K562 (cell line): Measurements from ENCODE around the gene FAM83F. TPM values are rescaled to one million over a fixed set of nuclear protein-coding genes. Genes with fewer than 3 reads are reported as not detected.

Experiments
- NFRKB ChIP-seq: fragments of 450-650 bp; IDR thresholded peaks from 2 replicates; pipeline ENCODE4 v1.6.1; 2016; ENCODE audit warnings: low read depth
- SMC3 ChIP-seq: conservative IDR thresholded peaks from 2 replicates; pipeline ENCODE4 v1.6.1; 2011; ENCODE audit warnings: low read depth, low read length, improper control_type of control experiment; ENCODE audit not compliant: insufficient read depth
- TEAD1 ChIP-seq, 2 experiments: fragments of 450-650 bp in 1 of 2; sonication (generic) in 1 of 2; formaldehyde crosslinking; IDR thresholded peaks; 2 replicates each; pipeline versions ENCODE4 v1.4.0 to v1.8.0; 2020 to 2022; ENCODE audit warnings: mild to moderate bottlenecking in 2 of 2, missing genetic modification reagents in 1 of 2
- ZNF282 ChIP-seq: sonication (generic); formaldehyde crosslinking; IDR thresholded peaks from 2 replicates; pipeline ENCODE4 v1.8.1; 2023; ENCODE audit warnings: missing genetic modification reagents
- polyA plus RNA-seq, 8 experiments: library from polyadenylated mRNA; depleted of rRNA in 4 of 8; stranded (reverse) in 5 of 8; unstranded in 3 of 8; fragments of >200 nt; fragmentation: Nextera tagmentation in 2 of 8; fragmentation: Illumina TruSeq in 1 of 8; extraction: Ambion mirVana in 2 of 8; extraction: Trizol in 1 of 8; gene quantifications; 2 replicates each; pipeline versions ENCODE4 v1.2.1 to v1.2.3, GENCODE V29; 2011 to 2014; ENCODE audit warnings: inconsistent platforms in 1 of 8, missing spikeins in 1 of 8
- total RNA-seq, 7 experiments: library from RNA; depleted of rRNA in 6 of 7; stranded (reverse); fragments of >200 nt in 6 of 7; fragmentation: Illumina TruSeq in 2 of 7; extraction: Trizol in 2 of 7; gene quantifications; 2 replicates each; pipeline versions ENCODE4 v1.2.1 to v1.2.3, GENCODE V29; 2011 to 2021; ENCODE audit warnings: low replicate concordance in 1 of 7
- TF ChIP-seq, protein P1 (sequence below): sonication (generic); formaldehyde crosslinking; IDR thresholded peaks from 2 replicates; pipeline ENCODE4 v1.8.1; 2023; ENCODE audit warnings: mild to moderate bottlenecking, missing genetic modification reagents
- TF ChIP-seq, protein P2 (sequence below): fragments of 450-650 bp; IDR thresholded peaks from 2 replicates; pipeline ENCODE4 v1.7.1; 2018; ENCODE audit warnings: mild to moderate bottlenecking, low read depth; ENCODE audit not compliant: partially characterized antibody
- TF ChIP-seq, protein P3 (sequence below): sonication (generic); formaldehyde crosslinking; IDR thresholded peaks from 2 replicates; pipeline ENCODE4 v1.8.0; 2022; ENCODE audit warnings: mild to moderate bottlenecking, missing genetic modification reagents

FAM83F gene
- total and polyA plus RNA-seq, 9 of the 15 experiments (the other 6 are each of a cell fraction or from before 2014, with no cell fraction given): under 0.01 to 0.13 (median 0.04) TPM; not detected in 1

DNA sequence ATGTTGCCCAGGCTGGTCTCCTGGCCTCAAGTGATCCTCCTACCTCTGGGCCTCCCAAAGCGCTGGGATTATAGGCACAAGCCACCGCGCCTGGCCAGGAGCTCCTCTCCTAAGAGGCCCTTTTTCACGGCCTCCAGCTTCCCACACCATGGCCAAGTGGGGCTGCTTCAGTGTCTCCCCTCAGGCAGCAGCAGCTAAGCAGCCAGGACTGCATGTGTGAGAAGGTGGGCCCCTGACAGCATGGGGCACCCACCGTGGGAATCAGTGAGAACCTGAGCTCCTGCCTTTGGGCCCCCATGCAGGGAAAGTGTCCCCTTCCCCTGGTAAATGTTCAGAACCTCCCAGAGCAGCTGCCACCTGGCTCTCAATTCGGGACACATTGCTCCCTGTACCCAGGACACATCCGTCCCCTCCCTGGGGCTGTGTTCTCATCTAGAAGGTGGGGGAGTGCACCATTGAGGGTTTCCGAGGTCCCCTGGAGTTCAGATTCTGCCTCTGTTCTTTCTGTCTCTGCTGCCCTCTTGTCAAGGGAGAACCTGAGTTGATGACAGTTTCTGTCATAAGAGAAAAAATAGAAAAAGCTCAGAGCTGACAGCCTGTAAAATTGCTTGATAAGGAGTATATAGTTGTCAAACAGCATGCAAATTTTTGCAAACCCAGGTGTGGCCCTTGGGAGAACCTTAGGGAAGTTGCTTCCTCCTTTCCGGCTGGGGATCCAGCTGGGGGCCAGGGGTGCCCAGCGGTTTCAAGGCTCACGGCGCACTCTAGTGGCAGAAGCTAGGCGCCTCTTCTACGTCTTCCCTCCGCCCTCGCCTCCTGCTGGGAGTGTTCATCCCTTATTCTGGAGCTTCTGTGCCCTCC, 29.7 kb downstream of the FAM83F start (continued):
- TF ChIP-seq, protein P1, sequence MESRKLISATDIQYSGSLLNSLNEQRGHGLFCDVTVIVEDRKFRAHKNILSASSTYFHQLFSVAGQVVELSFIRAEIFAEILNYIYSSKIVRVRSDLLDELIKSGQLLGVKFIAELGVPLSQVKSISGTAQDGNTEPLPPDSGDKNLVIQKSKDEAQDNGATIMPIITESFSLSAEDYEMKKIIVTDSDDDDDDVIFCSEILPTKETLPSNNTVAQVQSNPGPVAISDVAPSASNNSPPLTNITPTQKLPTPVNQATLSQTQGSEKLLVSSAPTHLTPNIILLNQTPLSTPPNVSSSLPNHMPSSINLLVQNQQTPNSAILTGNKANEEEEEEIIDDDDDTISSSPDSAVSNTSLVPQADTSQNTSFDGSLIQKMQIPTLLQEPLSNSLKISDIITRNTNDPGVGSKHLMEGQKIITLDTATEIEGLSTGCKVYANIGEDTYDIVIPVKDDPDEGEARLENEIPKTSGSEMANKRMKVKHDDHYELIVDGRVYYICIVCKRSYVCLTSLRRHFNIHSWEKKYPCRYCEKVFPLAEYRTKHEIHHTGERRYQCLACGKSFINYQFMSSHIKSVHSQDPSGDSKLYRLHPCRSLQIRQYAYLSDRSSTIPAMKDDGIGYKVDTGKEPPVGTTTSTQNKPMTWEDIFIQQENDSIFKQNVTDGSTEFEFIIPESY (CRISPR knock-in tag): peak; percentile 44; the same call in 1 of the 2 replicates
- TF ChIP-seq, protein P2, sequence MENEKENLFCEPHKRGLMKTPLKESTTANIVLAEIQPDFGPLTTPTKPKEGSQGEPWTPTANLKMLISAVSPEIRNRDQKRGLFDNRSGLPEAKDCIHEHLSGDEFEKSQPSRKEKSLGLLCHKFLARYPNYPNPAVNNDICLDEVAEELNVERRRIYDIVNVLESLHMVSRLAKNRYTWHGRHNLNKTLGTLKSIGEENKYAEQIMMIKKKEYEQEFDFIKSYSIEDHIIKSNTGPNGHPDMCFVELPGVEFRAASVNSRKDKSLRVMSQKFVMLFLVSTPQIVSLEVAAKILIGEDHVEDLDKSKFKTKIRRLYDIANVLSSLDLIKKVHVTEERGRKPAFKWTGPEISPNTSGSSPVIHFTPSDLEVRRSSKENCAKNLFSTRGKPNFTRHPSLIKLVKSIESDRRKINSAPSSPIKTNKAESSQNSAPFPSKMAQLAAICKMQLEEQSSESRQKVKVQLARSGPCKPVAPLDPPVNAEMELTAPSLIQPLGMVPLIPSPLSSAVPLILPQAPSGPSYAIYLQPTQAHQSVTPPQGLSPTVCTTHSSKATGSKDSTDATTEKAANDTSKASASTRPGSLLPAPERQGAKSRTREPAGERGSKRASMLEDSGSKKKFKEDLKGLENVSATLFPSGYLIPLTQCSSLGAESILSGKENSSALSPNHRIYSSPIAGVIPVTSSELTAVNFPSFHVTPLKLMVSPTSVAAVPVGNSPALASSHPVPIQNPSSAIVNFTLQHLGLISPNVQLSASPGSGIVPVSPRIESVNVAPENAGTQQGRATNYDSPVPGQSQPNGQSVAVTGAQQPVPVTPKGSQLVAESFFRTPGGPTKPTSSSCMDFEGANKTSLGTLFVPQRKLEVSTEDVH: no peak
- TF ChIP-seq ZNF282 (CRISPR knock-in tag) (no peak), NFRKB (no peak), SMC3 (peak; percentile 92), TEAD1 (CRISPR knock-in tag; IDR thresholded peaks at IDR 0.05) (peak in 1 of 2 experiments; percentile 53; a peak in 1 of 4 replicates)
- TF ChIP-seq, protein P3, sequence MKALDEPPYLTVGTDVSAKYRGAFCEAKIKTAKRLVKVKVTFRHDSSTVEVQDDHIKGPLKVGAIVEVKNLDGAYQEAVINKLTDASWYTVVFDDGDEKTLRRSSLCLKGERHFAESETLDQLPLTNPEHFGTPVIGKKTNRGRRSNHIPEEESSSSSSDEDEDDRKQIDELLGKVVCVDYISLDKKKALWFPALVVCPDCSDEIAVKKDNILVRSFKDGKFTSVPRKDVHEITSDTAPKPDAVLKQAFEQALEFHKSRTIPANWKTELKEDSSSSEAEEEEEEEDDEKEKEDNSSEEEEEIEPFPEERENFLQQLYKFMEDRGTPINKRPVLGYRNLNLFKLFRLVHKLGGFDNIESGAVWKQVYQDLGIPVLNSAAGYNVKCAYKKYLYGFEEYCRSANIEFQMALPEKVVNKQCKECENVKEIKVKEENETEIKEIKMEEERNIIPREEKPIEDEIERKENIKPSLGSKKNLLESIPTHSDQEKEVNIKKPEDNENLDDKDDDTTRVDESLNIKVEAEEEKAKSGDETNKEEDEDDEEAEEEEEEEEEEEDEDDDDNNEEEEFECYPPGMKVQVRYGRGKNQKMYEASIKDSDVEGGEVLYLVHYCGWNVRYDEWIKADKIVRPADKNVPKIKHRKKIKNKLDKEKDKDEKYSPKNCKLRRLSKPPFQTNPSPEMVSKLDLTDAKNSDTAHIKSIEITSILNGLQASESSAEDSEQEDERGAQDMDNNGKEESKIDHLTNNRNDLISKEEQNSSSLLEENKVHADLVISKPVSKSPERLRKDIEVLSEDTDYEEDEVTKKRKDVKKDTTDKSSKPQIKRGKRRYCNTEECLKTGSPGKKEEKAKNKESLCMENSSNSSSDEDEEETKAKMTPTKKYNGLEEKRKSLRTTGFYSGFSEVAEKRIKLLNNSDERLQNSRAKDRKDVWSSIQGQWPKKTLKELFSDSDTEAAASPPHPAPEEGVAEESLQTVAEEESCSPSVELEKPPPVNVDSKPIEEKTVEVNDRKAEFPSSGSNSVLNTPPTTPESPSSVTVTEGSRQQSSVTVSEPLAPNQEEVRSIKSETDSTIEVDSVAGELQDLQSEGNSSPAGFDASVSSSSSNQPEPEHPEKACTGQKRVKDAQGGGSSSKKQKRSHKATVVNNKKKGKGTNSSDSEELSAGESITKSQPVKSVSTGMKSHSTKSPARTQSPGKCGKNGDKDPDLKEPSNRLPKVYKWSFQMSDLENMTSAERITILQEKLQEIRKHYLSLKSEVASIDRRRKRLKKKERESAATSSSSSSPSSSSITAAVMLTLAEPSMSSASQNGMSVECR: 0 out of 2 replicates have a peak, but pooled peaks have one; percentile 33
